ENCODE measurements around the gene HAUS6.

DNA sequence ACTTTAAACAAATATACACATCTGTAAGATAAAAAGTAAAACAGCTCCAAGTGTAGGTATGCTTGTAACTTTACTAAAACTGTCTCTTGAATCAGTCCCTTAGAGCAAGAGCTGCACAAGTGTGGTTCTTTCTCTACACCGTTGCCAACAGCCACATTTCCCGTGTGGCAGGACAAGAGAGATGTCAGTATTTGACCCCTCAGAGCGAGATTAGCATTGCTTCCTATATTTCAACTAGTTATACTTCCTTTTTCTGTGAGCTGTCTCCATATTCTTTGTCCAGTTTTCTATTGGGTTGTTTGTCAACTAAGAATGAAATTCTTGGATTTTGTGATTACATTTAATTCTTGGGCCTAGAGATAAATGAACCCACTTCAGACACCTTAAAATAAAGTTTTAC is 16.5 kb upstream of the HAUS6 start:
- TF ChIP-seq, protein P1, sequence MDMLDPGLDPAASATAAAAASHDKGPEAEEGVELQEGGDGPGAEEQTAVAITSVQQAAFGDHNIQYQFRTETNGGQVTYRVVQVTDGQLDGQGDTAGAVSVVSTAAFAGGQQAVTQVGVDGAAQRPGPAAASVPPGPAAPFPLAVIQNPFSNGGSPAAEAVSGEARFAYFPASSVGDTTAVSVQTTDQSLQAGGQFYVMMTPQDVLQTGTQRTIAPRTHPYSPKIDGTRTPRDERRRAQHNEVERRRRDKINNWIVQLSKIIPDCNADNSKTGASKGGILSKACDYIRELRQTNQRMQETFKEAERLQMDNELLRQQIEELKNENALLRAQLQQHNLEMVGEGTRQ (IDR thresholded peaks at IDR 0.05; ENCODE audit: low read depth, low read length), result no peak
- TF ChIP-seq, protein P2, sequence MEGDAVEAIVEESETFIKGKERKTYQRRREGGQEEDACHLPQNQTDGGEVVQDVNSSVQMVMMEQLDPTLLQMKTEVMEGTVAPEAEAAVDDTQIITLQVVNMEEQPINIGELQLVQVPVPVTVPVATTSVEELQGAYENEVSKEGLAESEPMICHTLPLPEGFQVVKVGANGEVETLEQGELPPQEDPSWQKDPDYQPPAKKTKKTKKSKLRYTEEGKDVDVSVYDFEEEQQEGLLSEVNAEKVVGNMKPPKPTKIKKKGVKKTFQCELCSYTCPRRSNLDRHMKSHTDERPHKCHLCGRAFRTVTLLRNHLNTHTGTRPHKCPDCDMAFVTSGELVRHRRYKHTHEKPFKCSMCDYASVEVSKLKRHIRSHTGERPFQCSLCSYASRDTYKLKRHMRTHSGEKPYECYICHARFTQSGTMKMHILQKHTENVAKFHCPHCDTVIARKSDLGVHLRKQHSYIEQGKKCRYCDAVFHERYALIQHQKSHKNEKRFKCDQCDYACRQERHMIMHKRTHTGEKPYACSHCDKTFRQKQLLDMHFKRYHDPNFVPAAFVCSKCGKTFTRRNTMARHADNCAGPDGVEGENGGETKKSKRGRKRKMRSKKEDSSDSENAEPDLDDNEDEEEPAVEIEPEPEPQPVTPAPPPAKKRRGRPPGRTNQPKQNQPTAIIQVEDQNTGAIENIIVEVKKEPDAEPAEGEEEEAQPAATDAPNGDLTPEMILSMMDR (conservative IDR thresholded peaks at IDR 0.05; ENCODE audit: low read depth, low read length), result no peak
- no peak for TF ChIP-seq CEBPB (IDR thresholded peaks at IDR 0.05; ENCODE audit: low read depth, low read length)
- no peak for TF ChIP-seq SMC3 (IDR thresholded peaks at IDR 0.05; ENCODE audit: low read depth, low read length)
- TF ChIP-seq RAD21 (IDR thresholded peaks at IDR 0.05; ENCODE audit: low read length), result no peak
- no peak for TF ChIP-seq MXI1 (IDR thresholded peaks at IDR 0.05; ENCODE audit: borderline replicate concordance, low read depth, low read length)
- TF ChIP-seq FOS (IDR thresholded peaks at IDR 0.05; ENCODE audit: low read depth, low read length), result no peak
- TF ChIP-seq POLR2A (IDR thresholded peaks at IDR 0.05; ENCODE audit: low read depth, low read length), result no peak

All from IMR-90 (cell line).